ENCODE data around the gene SFXN5.

The SFXN5 gene

DNA sequence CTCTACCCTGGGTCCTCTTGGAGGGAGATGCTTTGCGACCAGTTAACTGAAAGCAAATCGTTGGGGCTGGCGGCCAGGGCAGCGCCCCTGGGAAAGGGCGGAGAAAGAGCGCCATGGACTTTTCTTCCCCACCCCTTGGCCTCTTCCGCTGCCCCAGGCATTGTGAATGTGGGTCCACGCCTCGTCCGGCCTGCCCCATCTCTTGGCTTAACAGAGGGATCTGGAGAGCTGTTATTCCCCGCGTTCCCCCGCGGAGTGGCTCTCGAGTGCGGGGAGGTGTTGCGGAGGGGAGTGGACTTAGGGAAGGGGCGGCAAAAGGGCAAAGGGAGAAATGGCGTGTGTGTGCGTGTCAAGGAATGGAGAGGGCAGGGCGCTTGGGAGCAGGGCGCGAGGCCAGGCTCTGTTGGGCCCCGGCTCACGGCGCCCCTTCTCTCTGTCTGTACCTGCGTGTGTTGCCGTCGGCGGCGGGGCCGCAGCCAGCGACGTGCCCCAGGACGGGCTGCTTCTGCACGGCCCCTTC lies 147.6 kb downstream of the SFXN5 start:
- no peak for DNase-seq (ENCODE audit: extremely low read depth, low read depth)
- TF ChIP-seq, protein P1, sequence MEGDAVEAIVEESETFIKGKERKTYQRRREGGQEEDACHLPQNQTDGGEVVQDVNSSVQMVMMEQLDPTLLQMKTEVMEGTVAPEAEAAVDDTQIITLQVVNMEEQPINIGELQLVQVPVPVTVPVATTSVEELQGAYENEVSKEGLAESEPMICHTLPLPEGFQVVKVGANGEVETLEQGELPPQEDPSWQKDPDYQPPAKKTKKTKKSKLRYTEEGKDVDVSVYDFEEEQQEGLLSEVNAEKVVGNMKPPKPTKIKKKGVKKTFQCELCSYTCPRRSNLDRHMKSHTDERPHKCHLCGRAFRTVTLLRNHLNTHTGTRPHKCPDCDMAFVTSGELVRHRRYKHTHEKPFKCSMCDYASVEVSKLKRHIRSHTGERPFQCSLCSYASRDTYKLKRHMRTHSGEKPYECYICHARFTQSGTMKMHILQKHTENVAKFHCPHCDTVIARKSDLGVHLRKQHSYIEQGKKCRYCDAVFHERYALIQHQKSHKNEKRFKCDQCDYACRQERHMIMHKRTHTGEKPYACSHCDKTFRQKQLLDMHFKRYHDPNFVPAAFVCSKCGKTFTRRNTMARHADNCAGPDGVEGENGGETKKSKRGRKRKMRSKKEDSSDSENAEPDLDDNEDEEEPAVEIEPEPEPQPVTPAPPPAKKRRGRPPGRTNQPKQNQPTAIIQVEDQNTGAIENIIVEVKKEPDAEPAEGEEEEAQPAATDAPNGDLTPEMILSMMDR (IDR thresholded peaks at IDR 0.05; ENCODE audit: low read depth, low read length), result no peak

DNA sequence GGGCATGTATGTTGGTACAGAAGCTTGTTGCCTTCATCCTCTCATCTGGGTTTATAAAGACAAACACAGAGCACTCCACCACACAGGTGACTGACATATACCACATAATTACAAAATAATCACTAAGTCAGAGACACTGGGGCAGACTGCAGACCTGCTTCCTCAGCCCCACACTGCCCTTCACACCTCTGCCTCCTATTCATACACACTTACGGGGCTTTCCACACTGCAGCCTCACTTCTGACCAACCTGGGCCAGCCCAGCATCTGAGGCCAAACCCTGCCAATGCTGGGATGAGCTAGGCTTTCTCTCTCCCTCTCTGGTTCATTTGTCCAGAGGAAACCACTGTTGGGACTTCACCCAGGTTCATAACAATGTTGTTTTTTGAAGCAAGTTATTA lies 149.7 kb downstream of the SFXN5 start:
- TF ChIP-seq, protein P1 (IDR thresholded peaks at IDR 0.05; ENCODE audit: low read depth, low read length), result no peak

DNA sequence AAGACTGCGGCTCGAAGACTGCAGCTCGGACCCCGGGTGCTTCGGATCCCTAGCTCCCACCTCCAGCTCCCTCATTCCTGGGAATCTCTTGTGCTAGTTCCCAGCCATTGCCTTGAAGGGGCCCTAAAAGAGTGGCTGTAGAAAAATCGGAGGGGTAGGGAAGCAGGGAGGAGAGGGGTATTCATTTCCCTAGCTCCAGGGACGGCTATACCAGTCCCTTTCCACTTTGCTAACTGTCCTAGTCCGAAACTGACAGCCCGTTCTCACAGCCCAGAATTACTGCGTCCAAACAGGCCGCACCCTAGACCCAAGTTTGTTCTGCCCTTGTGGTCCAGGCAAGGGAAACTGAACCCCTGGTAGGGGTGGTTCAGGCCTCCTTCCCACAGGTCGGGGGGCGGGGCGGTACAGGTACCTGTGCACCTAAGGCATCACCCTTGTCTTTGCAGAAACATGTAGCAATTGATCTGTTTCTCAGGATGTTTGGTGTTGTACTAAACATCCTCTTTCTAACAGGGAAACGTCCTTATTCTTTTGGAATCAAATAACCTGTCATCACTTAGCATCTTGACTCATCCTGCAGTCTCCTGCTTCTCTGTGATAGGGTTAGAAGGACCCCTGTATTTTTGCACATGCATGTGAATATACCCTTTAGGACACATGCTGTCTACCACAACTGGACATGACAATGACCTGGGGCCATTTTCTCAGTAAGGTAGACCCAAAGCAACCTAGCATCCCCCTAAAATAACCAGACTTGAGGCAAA lies 150.2 kb downstream of the SFXN5 start:
- no peak for DNase-seq (ENCODE audit: extremely low read depth, low read depth)
- TF ChIP-seq, protein P1 (IDR thresholded peaks at IDR 0.05; ENCODE audit: low read depth, low read length), result no peak

More for the DNA sequence above, 149.7 kb downstream of the SFXN5 start:
- no peak for DNase-seq (ENCODE audit: extremely low read depth, low read depth)

DNA sequence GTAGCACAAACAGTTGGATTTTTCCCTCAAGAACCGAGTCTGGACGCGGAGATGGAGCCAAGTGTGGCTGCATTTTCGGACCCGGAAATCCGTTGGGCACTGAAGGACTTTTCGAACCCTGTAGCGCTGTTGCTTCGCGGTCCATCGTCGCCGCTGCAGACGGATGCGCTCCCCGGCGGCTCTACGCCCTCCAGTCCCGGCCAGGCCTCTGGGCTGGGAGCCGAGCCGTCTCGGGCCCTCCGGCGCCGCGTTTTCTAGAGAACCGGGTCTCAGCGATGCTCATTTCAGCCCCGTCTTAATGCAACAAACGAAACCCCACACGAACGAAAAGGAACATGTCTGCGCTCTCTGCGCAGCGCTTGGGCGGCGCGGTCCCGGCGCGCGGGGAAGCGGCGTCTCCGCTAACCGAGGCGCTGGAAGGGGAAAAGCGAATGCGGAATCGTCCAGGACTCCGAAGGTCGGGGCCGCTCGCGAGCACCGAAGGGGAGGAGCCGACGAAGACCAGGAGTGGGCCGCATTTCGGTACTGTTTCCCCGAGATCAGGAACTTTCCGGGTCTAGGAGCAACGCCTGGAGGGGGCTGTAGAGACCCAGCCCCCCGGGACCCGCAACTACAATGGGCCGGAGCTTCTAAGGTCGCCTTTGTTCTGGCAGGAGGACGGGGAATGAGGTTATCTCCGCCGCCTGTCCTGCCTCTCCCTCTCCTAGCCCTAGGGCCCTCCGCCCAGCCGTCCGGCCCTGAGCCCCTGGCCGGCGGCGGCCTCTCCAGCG lies 151.0 kb downstream of the SFXN5 start:
- TF ChIP-seq, protein P1 (IDR thresholded peaks at IDR 0.05; ENCODE audit: low read depth, low read length), result no peak
- no peak for DNase-seq (ENCODE audit: extremely low read depth, low read depth)

DNA sequence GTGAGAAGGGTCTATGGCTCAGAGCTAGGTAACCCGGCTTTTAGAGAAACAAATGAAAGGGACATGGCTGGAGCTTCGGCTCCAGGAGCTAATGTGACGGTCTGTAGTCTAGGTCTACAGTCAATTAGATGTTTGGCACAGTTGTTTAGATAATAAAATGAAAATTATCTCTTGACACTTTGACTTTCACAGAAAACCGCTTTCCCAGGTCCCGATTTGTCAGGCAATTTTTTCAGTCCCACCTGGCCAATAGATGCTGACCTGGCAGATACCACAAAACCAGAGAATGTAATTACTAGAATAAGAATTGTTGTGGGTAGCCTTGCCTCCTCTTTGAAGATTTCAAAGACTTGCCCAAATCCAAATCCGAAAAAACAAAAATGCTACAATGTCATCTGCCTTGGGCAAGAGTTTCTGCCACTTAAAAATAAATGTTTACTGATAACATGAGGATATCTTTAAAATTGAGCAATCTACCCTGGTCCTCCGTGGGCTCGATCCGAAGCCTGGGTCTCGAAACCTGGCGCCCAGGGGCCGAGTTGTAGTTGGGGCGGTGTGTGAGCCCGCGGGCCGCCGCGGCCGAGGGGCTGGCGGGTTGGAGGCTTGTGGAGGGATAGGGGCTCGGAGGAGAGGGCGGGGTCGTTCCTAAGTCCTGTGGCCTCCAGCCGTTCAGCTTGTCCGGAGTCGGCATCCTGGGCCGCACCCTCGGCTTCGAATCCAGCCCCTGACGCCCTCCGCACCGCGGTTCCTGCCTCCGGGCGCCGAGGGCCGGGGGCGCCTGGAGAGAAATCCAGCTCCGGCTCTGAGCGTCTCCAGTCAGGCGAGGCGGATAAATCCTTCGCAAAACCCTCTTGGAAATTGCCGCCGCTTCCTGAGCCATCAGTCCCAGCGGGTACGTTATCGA lies 151.8 kb downstream of the SFXN5 start:
- no peak for DNase-seq (ENCODE audit: extremely low read depth, low read depth)
- TF ChIP-seq, protein P1 (IDR thresholded peaks at IDR 0.05; ENCODE audit: low read depth, low read length), result no peak

DNA sequence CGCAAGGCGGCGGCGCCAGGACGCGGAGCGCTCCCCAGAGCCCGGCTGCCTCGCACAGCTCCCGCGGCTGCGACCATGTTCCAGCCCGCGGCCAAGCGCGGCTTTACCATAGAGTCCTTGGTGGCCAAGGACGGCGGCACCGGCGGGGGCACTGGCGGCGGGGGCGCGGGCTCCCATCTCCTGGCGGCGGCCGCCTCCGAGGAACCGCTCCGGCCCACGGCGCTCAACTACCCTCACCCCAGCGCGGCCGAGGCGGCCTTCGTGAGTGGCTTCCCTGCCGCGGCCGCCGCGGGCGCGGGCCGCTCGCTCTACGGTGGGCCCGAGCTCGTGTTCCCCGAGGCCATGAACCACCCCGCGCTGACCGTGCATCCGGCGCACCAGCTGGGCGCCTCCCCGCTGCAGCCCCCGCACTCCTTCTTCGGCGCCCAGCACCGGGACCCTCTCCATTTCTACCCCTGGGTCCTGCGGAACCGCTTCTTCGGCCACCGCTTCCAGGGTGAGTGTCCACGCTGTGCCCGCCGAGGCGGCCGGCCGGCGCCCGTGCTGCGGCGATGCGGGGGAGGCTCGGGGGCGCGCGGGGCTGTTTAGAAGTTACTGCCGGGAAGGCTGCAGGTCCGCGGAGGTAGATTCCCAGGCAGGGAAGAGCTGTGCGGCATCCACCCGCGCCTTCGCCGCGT lies 153.5 kb downstream of the SFXN5 start:
- TF ChIP-seq, protein P1 (IDR thresholded peaks at IDR 0.05; ENCODE audit: low read depth, low read length), result no peak
- no peak for DNase-seq (ENCODE audit: extremely low read depth, low read depth)

Measured in AG09319 (cell line).